SU-DHL-6 (cell line): Measurements from ENCODE around the gene DBI.

ENCODE experiments used
- H2AFZ ChIP-seq: fragments of 200-600 bp; sonication (generic); 2 replicates; pipeline ENCODE4 v1.6.1; 2014; ENCODE audit warnings: low read depth, mild to moderate bottlenecking, moderate library complexity, mixed read lengths, antibody characterized with exemption, low read length; ENCODE audit not compliant: severe bottlenecking
- H3F3A ChIP-seq: fragments of 200-600 bp; shearing (Covaris generic); 2 replicates; pipeline ENCODE4 v1.6.0; 2016; ENCODE audit warnings: antibody characterized with exemption, mild to moderate bottlenecking; ENCODE audit not compliant: insufficient read depth
- H3K27ac ChIP-seq: fragments of 200-600 bp; sonication (generic); 2 replicates; pipeline ENCODE4 v1.5.1; 2016; ENCODE audit warnings: low read depth, mild to moderate bottlenecking, low read length, moderate library complexity, mixed read lengths
- H3K27me3 ChIP-seq: fragments of 200-600 bp; sonication (generic), shearing (Covaris generic); 2 replicates; pipeline ENCODE4 v1.6.0; 2014; ENCODE audit warnings: mild to moderate bottlenecking, low read length
- H3K36me3 ChIP-seq: fragments of 200-600 bp; sonication (generic); 2 replicates; pipeline ENCODE4 v1.6.1; 2014; ENCODE audit warnings: mild to moderate bottlenecking, low read length, mixed read lengths
- H3K4me2 ChIP-seq: fragments of 300-600, 200-600 bp; shearing (Covaris generic), sonication (generic); 2 replicates; pipeline ENCODE4 v1.6.0; 2014; ENCODE audit warnings: low read length, low read depth, mild to moderate bottlenecking; ENCODE audit not compliant: poor library complexity, severe bottlenecking
- H3K4me3 ChIP-seq: fragments of 200-600 bp; sonication (generic); 2 replicates; pipeline ENCODE4 v1.5.1; 2014; ENCODE audit warnings: antibody characterized with exemption, low read length, mild to moderate bottlenecking, mixed read lengths; ENCODE audit not compliant: insufficient read depth, poor library complexity, severe bottlenecking
- H3K79me2 ChIP-seq: fragments of 200-600 bp; sonication (generic); 2 replicates; pipeline ENCODE4 v1.6.1; 2014; ENCODE audit warnings: mild to moderate bottlenecking, low read length, moderate library complexity; ENCODE audit not compliant: insufficient read depth
- H3K9ac ChIP-seq: fragments of 200-600 bp; sonication (generic); 2 replicates; pipeline ENCODE4 v1.7.0; 2014; ENCODE audit warnings: mild to moderate bottlenecking, low read length
- H3K9me2 ChIP-seq: fragments of 200-600 bp; sonication (generic); replicated peaks from 2 replicates; pipeline ENCODE4 v1.6.1; 2014; ENCODE audit warnings: low read length; ENCODE audit not compliant: insufficient read depth
- H3K9me3 ChIP-seq: fragments of 200-600 bp; sonication (generic); 2 replicates; pipeline ENCODE4 v1.6.1; 2014; ENCODE audit warnings: low read length, mixed read lengths; ENCODE audit not compliant: insufficient read depth
- H4K20me1 ChIP-seq: fragments of 200-600 bp; sonication (generic); 2 replicates; pipeline ENCODE4 v1.6.1; 2014; ENCODE audit warnings: low read depth, mild to moderate bottlenecking, antibody characterized with exemption, low read length, moderate library complexity, mixed read lengths
- CTCF ChIP-seq: fragments of 200-600 bp; sonication (generic); IDR thresholded peaks from one replicate; pipeline ENCODE4 v1.5.1; 2017; ENCODE audit warnings: antibody characterized with exemption, mild to moderate bottlenecking, low read length, moderate library complexity; ENCODE audit not compliant: insufficient read depth, poor library complexity, severe bottlenecking
- EZH2phosphoT487 ChIP-seq: fragments of 200-600 bp; sonication (generic), shearing (Covaris generic); conservative IDR thresholded peaks from 2 replicates; pipeline ENCODE4 v1.6.1; 2018; ENCODE audit warnings: mild to moderate bottlenecking, antibody characterized with exemption, low read length, moderate library complexity, mixed read lengths

The DBI gene

GRCh38 chr2:119337749-119338148 lies 29.0 kb upstream of the DBI start:
- Histone ChIP-seq H3K9me2 (no peaks in the 10 kb centered on the region), H3F3A (no peaks in the 10 kb centered on the region), H2AFZ (no peak overlapping the region), H4K20me1 (no peaks in the 10 kb centered on the region), H3K9ac (no peak overlapping the region), H3K9me3 (no peaks in the 10 kb centered on the region), H3K4me2 (no peak overlapping the region), H3K79me2 (no peaks in the 10 kb centered on the region), H3K36me3 (no peaks in the 10 kb centered on the region), H3K4me3 (no peak overlapping the region), H3K27ac (no peak overlapping the region), H3K27me3 (no peaks in the 10 kb centered on the region)
- TF ChIP-seq CTCF, result no peak
- no peak for TF ChIP-seq EZH2phosphoT487

- no peaks in the 10 kb centered on the region for H3K9me3 ChIP-seq
- no peak overlapping the region for H3K4me3 ChIP-seq
- H3K27me3 ChIP-seq, result no peaks in the 10 kb centered on the region
- no peak overlapping the region for H3K9ac ChIP-seq
- peak overlapping the region; percentile 54 for H3K4me2 ChIP-seq
- no peaks in the 10 kb centered on the region for H3K9me2 ChIP-seq
- no peaks in the 10 kb centered on the region for H3F3A ChIP-seq
- no peaks in the 10 kb centered on the region for H3K79me2 ChIP-seq
- peak overlapping the region; percentile 18 for H2AFZ ChIP-seq
- TF ChIP-seq CTCF, result no peak
- H4K20me1 ChIP-seq, result no peaks in the 10 kb centered on the region
- no peaks in the 10 kb centered on the region for H3K36me3 ChIP-seq
- H3K27ac ChIP-seq, result no peak overlapping the region
Measured at GRCh38 chr2:119338272-119338671, 28.5 kb upstream of the DBI start.

GRCh38 chr2:119338826-119339561 lies 27.8 kb upstream of the DBI start:
- Histone ChIP-seq H3K9me2 (no peaks in the 10 kb centered on the region), H3K9ac (peak overlapping the region; percentile 5; the same call in 1 of the 2 replicates), H2AFZ (peak overlapping the region; percentile 66), H3K9me3 (no peaks in the 10 kb centered on the region), H3K4me3 (no peak overlapping the region), H3K27me3 (no peaks in the 10 kb centered on the region), H3K36me3 (no peaks in the 10 kb centered on the region), H3F3A (no peaks in the 10 kb centered on the region), H3K4me2 (peak overlapping the region; percentile 54), H4K20me1 (no peaks in the 10 kb centered on the region), H3K27ac (peak overlapping the region; percentile 40), H3K79me2 (no peaks in the 10 kb centered on the region)
- no peak for TF ChIP-seq CTCF
- TF ChIP-seq EZH2phosphoT487, result no peak
